Measurements from ENCODE around the gene CSAD.

DNA sequence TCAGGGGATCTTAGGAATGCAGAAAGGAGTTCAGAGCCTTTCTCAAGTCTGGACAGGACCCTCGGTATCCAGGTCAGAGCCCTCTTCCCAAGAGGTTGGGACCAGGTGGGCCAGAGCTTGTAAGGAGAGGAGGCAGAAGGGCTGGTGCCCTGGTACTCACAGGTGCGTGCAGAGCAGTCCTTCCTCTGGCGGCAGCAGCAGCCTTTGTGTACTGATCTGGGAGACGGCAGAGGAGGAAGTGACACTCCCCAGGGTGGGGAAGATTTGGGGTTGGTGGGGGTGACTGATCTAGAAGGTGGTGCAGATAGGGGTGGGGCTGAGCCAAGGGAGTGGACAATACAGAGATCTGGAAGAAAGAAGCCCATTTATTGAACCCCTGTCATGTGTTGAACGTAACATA lies 26.3 kb upstream of the CSAD start, which contains the start of gene ITGB7:
- TF ChIP-seq, protein P1, sequence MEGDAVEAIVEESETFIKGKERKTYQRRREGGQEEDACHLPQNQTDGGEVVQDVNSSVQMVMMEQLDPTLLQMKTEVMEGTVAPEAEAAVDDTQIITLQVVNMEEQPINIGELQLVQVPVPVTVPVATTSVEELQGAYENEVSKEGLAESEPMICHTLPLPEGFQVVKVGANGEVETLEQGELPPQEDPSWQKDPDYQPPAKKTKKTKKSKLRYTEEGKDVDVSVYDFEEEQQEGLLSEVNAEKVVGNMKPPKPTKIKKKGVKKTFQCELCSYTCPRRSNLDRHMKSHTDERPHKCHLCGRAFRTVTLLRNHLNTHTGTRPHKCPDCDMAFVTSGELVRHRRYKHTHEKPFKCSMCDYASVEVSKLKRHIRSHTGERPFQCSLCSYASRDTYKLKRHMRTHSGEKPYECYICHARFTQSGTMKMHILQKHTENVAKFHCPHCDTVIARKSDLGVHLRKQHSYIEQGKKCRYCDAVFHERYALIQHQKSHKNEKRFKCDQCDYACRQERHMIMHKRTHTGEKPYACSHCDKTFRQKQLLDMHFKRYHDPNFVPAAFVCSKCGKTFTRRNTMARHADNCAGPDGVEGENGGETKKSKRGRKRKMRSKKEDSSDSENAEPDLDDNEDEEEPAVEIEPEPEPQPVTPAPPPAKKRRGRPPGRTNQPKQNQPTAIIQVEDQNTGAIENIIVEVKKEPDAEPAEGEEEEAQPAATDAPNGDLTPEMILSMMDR (IDR thresholded peaks at IDR 0.05), result no peak
- no peak for TF ChIP-seq POLR2A (IDR thresholded peaks at IDR 0.05)

Data from right lobe of liver (tissue), 4 donors.